Gastroesophageal sphincter (tissue), 3 donors: ENCODE data around the gene GGTLC3.
"Not testable (repeated sequence)": the region's sequence is repeated elsewhere in the genome, so short reads cannot be mapped to it uniquely, and the experiment has no call there.

Experiments
- CTCF ChIP-seq, 4 experiments: fragments of 200-600 bp in 2 of 4; fragments of 450-650 bp in 2 of 4; sonication (generic) in 1 of 4; IDR thresholded peaks; one replicate each; pipeline ENCODE4 v1.5.1; 2017 to 2019; ENCODE audit warnings: antibody characterized with exemption in 4 of 4, mild to moderate bottlenecking in 2 of 4, moderate library complexity in 2 of 4
- POLR2A ChIP-seq, 2 donors: fragments of 450-650 bp; IDR thresholded peaks; one replicate each; pipeline ENCODE4 v1.6.1; 2017; ENCODE audit warnings: antibody characterized with exemption in 2 of 2, mild to moderate bottlenecking in 2 of 2, moderate library complexity in 1 of 2
- POLR2AphosphoS5 ChIP-seq: sonication (generic); formaldehyde crosslinking; IDR thresholded peaks from one replicate; pipeline ENCODE4 v1.6.1; 2017; ENCODE audit warnings: antibody characterized with exemption

- TF ChIP-seq CTCF (IDR thresholded peaks at IDR 0.05); POLR2A (IDR thresholded peaks at IDR 0.05); POLR2AphosphoS5: not testable (repeated sequence)
These were observed 26.7 kb upstream of the GGTLC3 start for GRCh38 chr22:18544615-18545014.
